HepG2 (cell line): ENCODE results near the gene PIK3C3. TPM values are rescaled to one million over a fixed set of nuclear protein-coding genes. Genes with fewer than 3 reads are reported as not detected.
A peak's percentile ranks its signal among the peaks of the same experiment; 100 is the strongest.

ENCODE experiments used
- AKAP8 ChIP-seq: sonication (generic); formaldehyde crosslinking; IDR thresholded peaks from 2 replicates; pipeline ENCODE4 v1.5.1; 2020; ENCODE audit warnings: mild to moderate bottlenecking, missing genetic modification reagents
- ATF2 ChIP-seq: sonication (generic); formaldehyde crosslinking; IDR thresholded peaks from 2 replicates; pipeline ENCODE4 v1.4.0; 2020; ENCODE audit warnings: missing genetic modification reagents
- ATF7 ChIP-seq, 2 experiments: fragments of 450-650 bp in 1 of 2; sonication (generic) in 1 of 2; formaldehyde crosslinking in 1 of 2; IDR thresholded peaks; 2 replicates each; pipeline versions ENCODE4 v1.4.0 to v1.6.1; 2016 to 2020; ENCODE audit warnings: antibody characterized with exemption in 1 of 2, mild to moderate bottlenecking in 1 of 2, missing genetic modification reagents in 1 of 2
- CEBPB ChIP-seq: IDR thresholded peaks from 2 replicates; pipeline ENCODE4 v1.6.1; 2011; ENCODE audit warnings: low read depth, low read length, improper control_type of control experiment, borderline replicate concordance
- FOXA1 ChIP-seq, 2 experiments: fragments of 450-650 bp in 1 of 2; sonication (generic) in 1 of 2; formaldehyde crosslinking in 1 of 2; IDR thresholded peaks; 2 replicates each; pipeline versions ENCODE4 v1.4.0 to v1.6.1; 2016 to 2020; ENCODE audit warnings: missing genetic modification reagents in 1 of 2
- IKZF1 ChIP-seq: fragments of 450-650 bp; IDR thresholded peaks from 2 replicates; pipeline ENCODE4 v1.7.1; 2016
- KDM3A ChIP-seq: IDR thresholded peaks from 2 replicates; pipeline ENCODE4 v1.6.1; 2018; ENCODE audit warnings: low read depth, missing compliant biosample characterization
- MAX ChIP-seq: IDR thresholded peaks from 2 replicates; pipeline ENCODE4 v1.6.1; 2012; ENCODE audit warnings: inconsistent platforms
- RBFOX2 ChIP-seq: fragments of 200-400 bp; formaldehyde crosslinking; IDR thresholded peaks from 2 replicates; pipeline ENCODE4 v1.6.1; 2017; ENCODE audit warnings: low read depth, mild to moderate bottlenecking, low read length
- SOX13 ChIP-seq, 3 experiments: fragments of 450-650 bp in 1 of 3; sonication (generic) in 1 of 3; formaldehyde crosslinking in 1 of 3; IDR thresholded peaks in 2 of 3; conservative IDR thresholded peaks in 1 of 3; 2 replicates each; pipeline versions ENCODE4 v1.5.0 to v1.6.1; 2016 to 2020; ENCODE audit warnings: antibody characterized with exemption in 1 of 3, mild to moderate bottlenecking in 1 of 3, missing compliant biosample characterization in 1 of 3, missing genetic modification reagents in 1 of 3, moderate library complexity in 1 of 3
- SOX6 ChIP-seq, 2 experiments: fragments of 450-650 bp in 1 of 2; sonication (generic) in 1 of 2; formaldehyde crosslinking in 1 of 2; IDR thresholded peaks; 2 replicates each; pipeline versions ENCODE4 v1.4.0 to v1.6.1; 2017 to 2020; ENCODE audit warnings: antibody characterized with exemption in 1 of 2, mild to moderate bottlenecking in 1 of 2, missing genetic modification reagents in 1 of 2
- TBX2 ChIP-seq: sonication (generic); formaldehyde crosslinking; IDR thresholded peaks from 2 replicates; pipeline ENCODE4 v1.5.0; 2020; ENCODE audit warnings: missing genetic modification reagents, mild to moderate bottlenecking, borderline replicate concordance
- YEATS4 ChIP-seq: sonication (generic); formaldehyde crosslinking; IDR thresholded peaks from 2 replicates; pipeline ENCODE4 v1.4.0; 2020; ENCODE audit warnings: missing genetic modification reagents, borderline replicate concordance
- ZGPAT ChIP-seq: IDR thresholded peaks from 2 replicates; pipeline ENCODE4 v1.6.1; 2016; ENCODE audit warnings: mild to moderate bottlenecking
- ZMYM4 ChIP-seq: sonication (generic); formaldehyde crosslinking; IDR thresholded peaks from 2 replicates; pipeline ENCODE4 v1.8.1; 2023; ENCODE audit warnings: mild to moderate bottlenecking, missing genetic modification reagents
- ZNF232 ChIP-seq: sonication (generic); formaldehyde crosslinking; IDR thresholded peaks from 2 replicates; pipeline ENCODE4 v1.4.0; 2020; ENCODE audit warnings: missing genetic modification reagents, borderline replicate concordance
- ZNF331 ChIP-seq: sonication (generic); formaldehyde crosslinking; IDR thresholded peaks from 2 replicates; pipeline ENCODE4 v1.4.0; 2020; ENCODE audit warnings: missing genetic modification reagents
- ZNF510 ChIP-seq: sonication (generic); formaldehyde crosslinking; IDR thresholded peaks from 2 replicates; pipeline ENCODE4 v1.4.0; 2020; ENCODE audit warnings: low read depth, mild to moderate bottlenecking, missing genetic modification reagents
- ZNF557 ChIP-seq: sonication (generic); formaldehyde crosslinking; IDR thresholded peaks from 2 replicates; pipeline ENCODE4 v1.4.0; 2020; ENCODE audit warnings: missing genetic modification reagents
- polyA plus RNA-seq, 8 experiments: library from polyadenylated mRNA; depleted of rRNA in 3 of 8; stranded (reverse) in 7 of 8; unstranded in 1 of 8; fragments of >200 nt; fragmentation: Illumina TruSeq in 4 of 8; extraction: Trizol in 4 of 8; gene quantifications; 2 replicates each; pipeline versions ENCODE4 v1.2.1 to v1.2.3, GENCODE V29; 2011 to 2016; ENCODE audit warnings: low read depth in 4 of 8, missing spikeins in 1 of 8, mixed read lengths in 1 of 8; ENCODE audit not compliant: insufficient read depth in 1 of 8
- total RNA-seq, 5 experiments: library from RNA; depleted of rRNA; stranded (reverse); fragments of >200 nt; fragmentation: Illumina TruSeq; extraction: Trizol; gene quantifications; 2 replicates each; pipeline ENCODE4 v1.2.3, GENCODE V29; 2016; ENCODE audit warnings: low read depth in 1 of 5
- TF ChIP-seq, protein P1 (sequence below): sonication (generic); formaldehyde crosslinking; IDR thresholded peaks from 2 replicates; pipeline ENCODE4 v1.5.0; 2020; ENCODE audit warnings: mild to moderate bottlenecking, missing genetic modification reagents
- TF ChIP-seq, protein P2 (sequence below): sonication (generic); formaldehyde crosslinking; IDR thresholded peaks from 2 replicates; pipeline ENCODE4 v1.8.1; 2023; ENCODE audit warnings: missing genetic modification reagents, mild to moderate bottlenecking, borderline replicate concordance
- TF ChIP-seq, protein P3 (sequence below): sonication (generic); formaldehyde crosslinking; IDR thresholded peaks from 2 replicates; pipeline ENCODE4 v1.8.0; 2022; ENCODE audit warnings: mild to moderate bottlenecking, missing genetic modification reagents, moderate library complexity

PIK3C3 gene
- total and polyA plus RNA-seq, 2 of the 13 experiments (the other 11 are each of a cell fraction or from before 2014, with no cell fraction given), result 42.8 to 46.4 TPM

DNA sequence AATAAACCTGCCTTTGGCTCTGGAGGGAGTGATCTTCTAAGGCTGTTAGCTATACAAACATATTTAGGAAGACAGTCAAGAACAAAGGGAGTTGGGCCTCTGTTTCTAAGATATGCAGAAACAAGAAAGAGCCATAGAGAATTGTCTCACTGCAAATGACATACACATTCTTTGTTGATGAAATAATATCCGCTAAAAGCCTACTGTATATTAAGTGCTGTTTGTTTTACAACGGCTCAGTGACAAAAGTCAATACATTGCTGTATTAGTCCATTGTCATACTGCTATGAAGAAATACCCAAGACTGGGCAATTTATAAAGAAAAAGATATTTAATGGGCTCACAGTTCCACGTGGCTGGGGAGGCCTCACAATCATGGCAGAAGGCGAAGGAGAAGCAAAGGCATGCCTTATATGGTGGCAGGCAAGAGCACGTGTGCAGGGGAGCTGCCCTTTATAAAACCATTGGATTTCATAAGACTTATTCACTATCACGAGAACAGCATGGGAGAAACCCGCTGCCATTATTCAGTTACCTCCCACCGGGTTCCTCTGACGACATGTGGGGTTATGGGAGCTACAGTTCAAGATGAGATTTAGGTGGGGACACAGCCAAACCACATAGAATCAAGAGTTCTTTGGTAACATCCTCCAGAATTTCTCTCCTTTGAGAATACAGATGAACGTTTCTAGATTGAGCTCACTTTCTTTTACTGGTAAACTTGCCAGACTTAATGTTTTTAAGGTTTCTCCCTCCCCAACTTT lies 157.8 kb downstream of the PIK3C3 start (continued):
- TF ChIP-seq, protein P1, sequence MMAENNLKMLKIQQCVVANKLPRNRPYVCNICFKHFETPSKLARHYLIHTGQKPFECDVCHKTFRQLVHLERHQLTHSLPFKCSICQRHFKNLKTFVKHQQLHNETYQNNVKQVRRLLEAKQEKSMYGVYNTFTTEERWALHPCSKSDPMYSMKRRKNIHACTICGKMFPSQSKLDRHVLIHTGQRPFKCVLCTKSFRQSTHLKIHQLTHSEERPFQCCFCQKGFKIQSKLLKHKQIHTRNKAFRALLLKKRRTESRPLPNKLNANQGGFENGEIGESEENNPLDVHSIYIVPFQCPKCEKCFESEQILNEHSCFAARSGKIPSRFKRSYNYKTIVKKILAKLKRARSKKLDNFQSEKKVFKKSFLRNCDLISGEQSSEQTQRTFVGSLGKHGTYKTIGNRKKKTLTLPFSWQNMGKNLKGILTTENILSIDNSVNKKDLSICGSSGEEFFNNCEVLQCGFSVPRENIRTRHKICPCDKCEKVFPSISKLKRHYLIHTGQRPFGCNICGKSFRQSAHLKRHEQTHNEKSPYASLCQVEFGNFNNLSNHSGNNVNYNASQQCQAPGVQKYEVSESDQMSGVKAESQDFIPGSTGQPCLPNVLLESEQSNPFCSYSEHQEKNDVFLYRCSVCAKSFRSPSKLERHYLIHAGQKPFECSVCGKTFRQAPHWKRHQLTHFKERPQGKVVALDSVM, result no peak
- TF ChIP-seq AKAP8 (CRISPR knock-in tag) (no peak), FOXA1 (IDR thresholded peaks at IDR 0.05) (no peak), FOXA1 (CRISPR knock-in tag; IDR thresholded peaks at IDR 0.05) (peak; percentile 75), ATF7 (IDR thresholded peaks at IDR 0.05) (0 out of 2 replicates have a peak, but pooled peaks have one; percentile 23), ATF7 (CRISPR knock-in tag; IDR thresholded peaks at IDR 0.05) (no peak), ZGPAT (CRISPR knock-in tag) (no peak), RBFOX2 (no peak), ZNF331 (CRISPR knock-in tag) (no peak), SOX6 (IDR thresholded peaks at IDR 0.05) (no peak), SOX6 (CRISPR knock-in tag; IDR thresholded peaks at IDR 0.05) (peak; percentile 89), ZMYM4 (CRISPR knock-in tag) (no peak), CEBPB (peak; percentile 47; the same call in 1 of the 2 replicates), IKZF1 (no peak), ZNF232 (CRISPR knock-in tag) (no peak), ATF2 (CRISPR knock-in tag) (peak; percentile 65; the same call in 1 of the 2 replicates), ZNF557 (no peak), YEATS4 (no peak), ZNF510 (no peak), SOX13 (IDR thresholded peaks at IDR 0.05) (peak; percentile 55; the same call in 1 of the 2 replicates), SOX13 (CRISPR knock-in tag; conservative IDR thresholded peaks at IDR 0.05 in 1 of 2, IDR thresholded peaks at IDR 0.05 in 1 of 2) (peak in 1 of 2 experiments; percentile 94; a peak in 2 of 4 replicates), KDM3A (CRISPR knock-in tag) (no peak), MAX (peak; percentile 38; the same call in 1 of the 2 replicates), TBX2 (CRISPR knock-in tag) (no peak)
- TF ChIP-seq, protein P2, sequence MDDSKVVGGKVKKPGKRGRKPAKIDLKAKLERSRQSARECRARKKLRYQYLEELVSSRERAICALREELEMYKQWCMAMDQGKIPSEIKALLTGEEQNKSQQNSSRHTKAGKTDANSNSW (CRISPR knock-in tag), result no peak
- TF ChIP-seq, protein P3, sequence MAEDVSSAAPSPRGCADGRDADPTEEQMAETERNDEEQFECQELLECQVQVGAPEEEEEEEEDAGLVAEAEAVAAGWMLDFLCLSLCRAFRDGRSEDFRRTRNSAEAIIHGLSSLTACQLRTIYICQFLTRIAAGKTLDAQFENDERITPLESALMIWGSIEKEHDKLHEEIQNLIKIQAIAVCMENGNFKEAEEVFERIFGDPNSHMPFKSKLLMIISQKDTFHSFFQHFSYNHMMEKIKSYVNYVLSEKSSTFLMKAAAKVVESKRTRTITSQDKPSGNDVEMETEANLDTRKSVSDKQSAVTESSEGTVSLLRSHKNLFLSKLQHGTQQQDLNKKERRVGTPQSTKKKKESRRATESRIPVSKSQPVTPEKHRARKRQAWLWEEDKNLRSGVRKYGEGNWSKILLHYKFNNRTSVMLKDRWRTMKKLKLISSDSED (CRISPR knock-in tag), result no peak
